Hematopoietic multipotent progenitor cell treated with erythropoietin and hydrocortisone succinate and interleukin-3 and kit ligand, for 4 days (in vitro differentiated cells): ENCODE data around the gene ARHGAP15.

ENCODE experiments used
- DNase-seq: peaks from one replicate; pipeline ENCODE4 v3.0.0-alpha.2; 2015

The ARHGAP15 gene

GRCh38 chr2:143229952-143230351 lies 100.7 kb downstream of the ARHGAP15 start:
- DNase-seq = no peak

GRCh38 chr2:143230506-143231253 lies 101.5 kb downstream of the ARHGAP15 start:
- DNase-seq = no peak

- DNase-seq = no peak
Observed at GRCh38 chr2:143231254-143231645, 102.0 kb downstream of the ARHGAP15 start.

GRCh38 chr2:143237146-143237777 lies 108.0 kb downstream of the ARHGAP15 start:
- DNase-seq = no peak

- DNase-seq = no peak
Observed at GRCh38 chr2:143241403-143242088, 112.3 kb downstream of the ARHGAP15 start.

GRCh38 chr2:143246246-143246645 lies 117.0 kb downstream of the ARHGAP15 start:
- no peak for DNase-seq

GRCh38 chr2:143246815-143247744 lies 117.9 kb downstream of the ARHGAP15 start:
- no peak for DNase-seq

GRCh38 chr2:143248631-143249030 lies 119.4 kb downstream of the ARHGAP15 start:
- no peak for DNase-seq

- DNase-seq = no peak
Observed at GRCh38 chr2:143251681-143252080, 122.5 kb downstream of the ARHGAP15 start.

GRCh38 chr2:143252138-143252907 lies 123.1 kb downstream of the ARHGAP15 start:
- DNase-seq = no peak

GRCh38 chr2:143254110-143254509 lies 124.9 kb downstream of the ARHGAP15 start:
- DNase-seq = peak; percentile 58

- no peak for DNase-seq
Observed at GRCh38 chr2:143255086-143255485, 125.9 kb downstream of the ARHGAP15 start.

GRCh38 chr2:143255899-143256298 lies 126.7 kb downstream of the ARHGAP15 start:
- no peak for DNase-seq

GRCh38 chr2:143258126-143258892 lies 129.1 kb downstream of the ARHGAP15 start:
- peak; percentile 91 for DNase-seq

- peak; percentile 93 for DNase-seq
Observed at GRCh38 chr2:143259368-143259958, 130.2 kb downstream of the ARHGAP15 start.

- peak; percentile 79 for DNase-seq
Observed at GRCh38 chr2:143261986-143262385, 132.8 kb downstream of the ARHGAP15 start.

GRCh38 chr2:143262389-143262788 lies 133.2 kb downstream of the ARHGAP15 start:
- DNase-seq = no peak

GRCh38 chr2:143263066-143263625 lies 133.9 kb downstream of the ARHGAP15 start:
- no peak for DNase-seq

- DNase-seq = no peak
Observed at GRCh38 chr2:143264851-143265250, 135.6 kb downstream of the ARHGAP15 start.

GRCh38 chr2:143279672-143280071 lies 150.5 kb downstream of the ARHGAP15 start:
- DNase-seq = no peak
